Stomach (tissue), 9 donors: Measurements from ENCODE around the gene RBPMS2. TPM values are rescaled to one million over a fixed set of nuclear protein-coding genes. Genes with fewer than 3 reads are reported as not detected.
"Not testable (repeated sequence)": the region's sequence is repeated elsewhere in the genome, so short reads cannot be mapped to it uniquely, and the experiment has no call there.

ENCODE experiments used
- DNase-seq, 2 donors: peaks; one replicate each; pipeline versions ENCODE4 v3.0.0 to v3.0.0-alpha.2; 2013 to 2019
- H3K27ac ChIP-seq, 5 donors: fragments of 200-600 bp in 4 of 5; sonication (generic) in 4 of 5; one replicate each; pipeline ENCODE4 v1.5.1; 2013 to 2019; ENCODE audit warnings: mild to moderate bottlenecking in 1 of 5, moderate library complexity in 1 of 5
- H3K27me3 ChIP-seq, 3 donors: fragments of 200-600 bp; sonication (generic); one replicate each; pipeline ENCODE4 v1.5.1; 2017 to 2019; ENCODE audit warnings: mixed run types in 1 of 3
- H3K36me3 ChIP-seq, 4 donors: fragments of 200-600 bp; sonication (generic); 1 replicate in 3 of 4; 2 replicates in 1 of 4; pipeline ENCODE4 v1.5.1; 2016 to 2019
- H3K4me1 ChIP-seq, 4 donors: fragments of 200-600 bp; sonication (generic); one replicate each; pipeline ENCODE4 v1.5.1; 2016 to 2019
- H3K4me3 ChIP-seq, 4 donors: fragments of 200-600 bp; sonication (generic) in 3 of 4; one replicate each; pipeline ENCODE4 v1.5.1; 2016 to 2019; ENCODE audit warnings: mild to moderate bottlenecking in 1 of 4
- H3K9me3 ChIP-seq, 4 donors: fragments of 200-600 bp; sonication (generic); one replicate each; pipeline ENCODE4 v1.5.1; 2016 to 2019
- EP300 ChIP-seq: sonication (generic); formaldehyde crosslinking; IDR thresholded peaks from one replicate; pipeline ENCODE4 v1.6.1; 2017; ENCODE audit warnings: antibody characterized with exemption
- POLR2A ChIP-seq, 4 donors: fragments of 450-650 bp; IDR thresholded peaks; one replicate each; pipeline ENCODE4 v1.6.1; 2016; ENCODE audit warnings: antibody characterized with exemption in 4 of 4, control low read depth in 2 of 4, mild to moderate bottlenecking in 1 of 4, moderate library complexity in 1 of 4
- POLR2AphosphoS5 ChIP-seq, 3 donors: sonication (generic); formaldehyde crosslinking; IDR thresholded peaks; one replicate each; pipeline ENCODE4 v1.6.1; 2016; ENCODE audit warnings: antibody characterized with exemption in 3 of 3
- WGBS, 5 donors: extraction: QIAGEN DNeasy Blood & Tissue Kit in 3 of 5; methylation state at CpG; one replicate each; pipeline versions ENCODE4 v1.1.5 to v1.1.7; 2013 to 2018; 5-methylcytosine and 5-hydroxymethylcytosine counted together
- intact Hi-C: fragments of 100-400 bp; cut with DNase I; formaldehyde crosslinking; loops from one replicate; pipeline ENCODE4 v1.15.1; 2023; ENCODE audit warnings: low total_unique reads
- polyA plus RNA-seq, 3 donors: library from polyadenylated mRNA; stranded (reverse); fragments of 200-250 nt; gene quantifications; one replicate each; pipeline ENCODE4 v1.2.3, GENCODE V29; 2013
- total RNA-seq, 5 donors: library from RNA; depleted of rRNA; stranded (reverse); fragments of >200 nt; gene quantifications; one replicate each; pipeline versions ENCODE4 v1.1.0 to v1.2.3, GENCODE V29; 2014 to 2016
- TF ChIP-seq, protein P1 (sequence below), 7 experiments: fragments of 450-650 bp in 4 of 7; fragments of 200-600 bp in 3 of 7; sonication (generic) in 3 of 7; IDR thresholded peaks; one replicate each; pipeline ENCODE4 v1.5.1; 2016 to 2019; ENCODE audit warnings: antibody characterized with exemption in 7 of 7, control low read depth in 2 of 7, mild to moderate bottlenecking in 1 of 7
- donor health status: healthy with polysubstance abuse.
- donor health status: Bipolar disorder and iron deficiency.
- donor health status: healthy.

RBPMS2 gene
- total and polyA plus RNA-seq, 8 donors: 2.3 to 38.8 (median 9.1) TPM

DNA sequence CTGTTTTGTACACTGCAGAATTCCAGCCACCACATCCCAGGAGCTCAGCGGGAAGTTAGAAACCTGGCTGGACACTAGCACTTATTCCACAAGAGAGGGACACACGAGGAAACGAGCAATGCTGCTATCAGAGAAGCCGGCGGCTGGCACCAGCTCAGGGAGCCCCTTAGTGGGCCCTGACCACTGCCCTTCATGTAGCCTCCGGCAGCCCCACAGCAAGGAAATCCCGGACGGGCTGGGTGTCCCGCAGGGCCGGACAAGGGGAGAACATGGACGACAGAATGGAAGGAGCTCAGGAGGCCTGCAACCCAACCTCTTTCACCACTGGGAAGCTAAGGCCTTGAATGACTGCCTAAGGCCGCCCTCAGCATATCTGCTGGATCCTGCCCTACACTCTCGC lies 32.5 kb downstream of the RBPMS2 start:
- intact Hi-C loops: no loop called here
- no peaks in the 10 kb centered on the region for H3K36me3 ChIP-seq
- no peak overlapping the region for H3K4me3 ChIP-seq
- 83 to 95% (median 90%) methylated on average over 13 of the region's 13 CpGs for WGBS, 5 donors
- H3K27me3 ChIP-seq: no peaks in the 10 kb centered on the region
- DNase-seq: no peak
- H3K9me3 ChIP-seq: no peaks in the 10 kb centered on the region
- H3K27ac ChIP-seq: peak overlapping the region in 3 of 5 donors; percentile 68 to 86 (median 83)
- peaks cover 0 to 48% (median 25%) of the 10 kb centered on the region in 4 donors for H3K4me1 ChIP-seq
- TF ChIP-seq POLR2A (IDR thresholded peaks at IDR 0.05) (no peak), POLR2AphosphoS5 (IDR thresholded peaks at IDR 0.05) (no peak), EP300 (no peak)
- TF ChIP-seq, protein P1, sequence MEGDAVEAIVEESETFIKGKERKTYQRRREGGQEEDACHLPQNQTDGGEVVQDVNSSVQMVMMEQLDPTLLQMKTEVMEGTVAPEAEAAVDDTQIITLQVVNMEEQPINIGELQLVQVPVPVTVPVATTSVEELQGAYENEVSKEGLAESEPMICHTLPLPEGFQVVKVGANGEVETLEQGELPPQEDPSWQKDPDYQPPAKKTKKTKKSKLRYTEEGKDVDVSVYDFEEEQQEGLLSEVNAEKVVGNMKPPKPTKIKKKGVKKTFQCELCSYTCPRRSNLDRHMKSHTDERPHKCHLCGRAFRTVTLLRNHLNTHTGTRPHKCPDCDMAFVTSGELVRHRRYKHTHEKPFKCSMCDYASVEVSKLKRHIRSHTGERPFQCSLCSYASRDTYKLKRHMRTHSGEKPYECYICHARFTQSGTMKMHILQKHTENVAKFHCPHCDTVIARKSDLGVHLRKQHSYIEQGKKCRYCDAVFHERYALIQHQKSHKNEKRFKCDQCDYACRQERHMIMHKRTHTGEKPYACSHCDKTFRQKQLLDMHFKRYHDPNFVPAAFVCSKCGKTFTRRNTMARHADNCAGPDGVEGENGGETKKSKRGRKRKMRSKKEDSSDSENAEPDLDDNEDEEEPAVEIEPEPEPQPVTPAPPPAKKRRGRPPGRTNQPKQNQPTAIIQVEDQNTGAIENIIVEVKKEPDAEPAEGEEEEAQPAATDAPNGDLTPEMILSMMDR (IDR thresholded peaks at IDR 0.05): no peak

GRCh38 chr15:64742385-64742784 lies 33.0 kb downstream of the RBPMS2 start:
- no peaks in the 10 kb centered on the region for H3K36me3 ChIP-seq
- 78 to 89% (median 86%) methylated on average over 8 of the region's 8 CpGs for WGBS, 5 donors
- peak overlapping the region in 3 of 5 donors; percentile 68 to 86 (median 83) for H3K27ac ChIP-seq
- H3K27me3 ChIP-seq: no peaks in the 10 kb centered on the region
- DNase-seq: no peak
- no peaks in the 10 kb centered on the region for H3K9me3 ChIP-seq
- H3K4me3 ChIP-seq: no peak overlapping the region
- intact Hi-C loops: no loop called here
- H3K4me1 ChIP-seq: peaks cover 0 to 48% (median 25%) of the 10 kb centered on the region in 4 donors
- TF ChIP-seq POLR2AphosphoS5 (IDR thresholded peaks at IDR 0.05) (peak in 1 of 3 donors; percentile 22), POLR2A (IDR thresholded peaks at IDR 0.05) (no peak)

GRCh38 chr15:64741708-64742107 lies 33.7 kb downstream of the RBPMS2 start:
- H3K9me3 ChIP-seq, H3K4me3 ChIP-seq, H3K27me3 ChIP-seq, H3K36me3 ChIP-seq, intact Hi-C loops, DNase-seq: not testable (repeated sequence)
- H3K27ac ChIP-seq: peak overlapping the region in 3 of 5 donors; percentile 68 to 86 (median 83)
- 91 to 97% (median 94%) methylated on average over 12 to 16 of the region's 16 CpGs for WGBS, 5 donors
- H3K4me1 ChIP-seq: peaks cover 0 to 48% (median 25%) of the 10 kb centered on the region in 4 donors

- Histone ChIP-seq H3K9me3 (no peaks in the 10 kb centered on the region), H3K36me3 (no peaks in the 10 kb centered on the region), H3K27me3 (no peaks in the 10 kb centered on the region), H3K4me3 (peak overlapping the region in 1 of 4 donors; percentile 12), H3K27ac (peak overlapping the region in 4 of 5 donors; percentile 74 to 86 (median 78)), H3K4me1 (peaks cover 0 to 54% (median 25%) of the 10 kb centered on the region in 4 donors)
- DNase-seq: peak in 1 of 2 donors; percentile 90
- TF ChIP-seq POLR2AphosphoS5 (IDR thresholded peaks at IDR 0.05): peak in 1 of 3 donors; percentile 34
- TF ChIP-seq, protein P1 (IDR thresholded peaks at IDR 0.05): no peak
- peak; percentile 14 for TF ChIP-seq EP300
- TF ChIP-seq POLR2A (IDR thresholded peaks at IDR 0.05): no peak
- WGBS, 5 donors: 60 to 68% (median 65%) methylated on average over 29 to 31 of the region's 31 CpGs
- intact Hi-C loops: no loop called here
These were observed 34.8 kb downstream of the RBPMS2 start for GRCh38 chr15:64740311-64741170.

DNA sequence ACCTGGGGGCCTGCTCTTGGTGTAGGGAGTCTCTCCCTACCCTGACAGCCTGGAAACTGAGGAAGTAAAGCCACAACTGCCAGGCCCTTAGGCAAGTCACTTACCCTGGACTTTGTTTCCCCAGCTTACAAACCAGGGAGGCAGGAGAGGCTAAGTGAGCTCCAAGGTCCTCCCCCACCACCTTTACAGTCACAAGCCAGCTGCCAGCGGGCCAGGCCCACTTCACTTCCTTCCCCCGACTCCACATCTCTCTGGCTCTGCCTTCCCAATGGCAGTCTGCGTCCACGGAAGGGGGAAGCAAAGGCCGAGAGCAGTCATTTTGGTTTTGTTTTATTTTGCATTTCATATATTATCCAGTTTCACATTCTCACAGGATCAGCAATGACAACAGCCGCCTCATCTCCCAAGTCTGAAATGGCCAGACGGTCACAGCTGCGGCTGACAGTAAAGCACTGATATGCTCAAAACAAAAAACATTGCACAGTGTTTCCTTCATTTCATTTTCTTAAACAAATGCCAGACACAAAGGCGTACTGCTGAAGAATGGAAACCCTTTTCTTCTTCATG lies 35.7 kb downstream of the RBPMS2 start:
- peak in 1 of 2 donors; percentile 61 for DNase-seq
- H3K4me1 ChIP-seq: peaks cover 0 to 54% (median 25%) of the 10 kb centered on the region in 4 donors
- H3K4me3 ChIP-seq: peak overlapping the region in 1 of 4 donors; percentile 12
- 49 to 76% (median 61%) methylated on average over 9 of the region's 9 CpGs for WGBS, 5 donors
- no peaks in the 10 kb centered on the region for H3K27me3 ChIP-seq
- TF ChIP-seq POLR2A (IDR thresholded peaks at IDR 0.05): no peak
- TF ChIP-seq POLR2AphosphoS5 (IDR thresholded peaks at IDR 0.05): no peak
- TF ChIP-seq, protein P1 (IDR thresholded peaks at IDR 0.05): no peak
- TF ChIP-seq EP300: no peak
- no peaks in the 10 kb centered on the region for H3K9me3 ChIP-seq
- peak overlapping the region; percentile 37 to 86 (median 74) for H3K27ac ChIP-seq
- intact Hi-C loops: loop anchor here (5.0 kb wide), 1 partner anchor 68 kb away; no protein-coding TSS in a partner anchor
- H3K36me3 ChIP-seq: no peaks in the 10 kb centered on the region
